Pulmonary artery endothelial cell (primary cell): Measurements from ENCODE around the gene NUP210. TPM values are rescaled to one million over a fixed set of nuclear protein-coding genes. Genes with fewer than 3 reads are reported as not detected.

Experiments used
- DNase-seq: peaks from one replicate; pipeline ENCODE4 v3.0.0-alpha.2; 2011; ENCODE audit warnings: low read depth, low spot score
- total RNA-seq: library from RNA; depleted of rRNA; stranded (reverse); fragments of >200 nt; gene quantifications from 2 replicates; pipeline ENCODE4 v1.2.3, GENCODE V29; 2014

The NUP210 gene
- total RNA-seq, 1 donor from 2014 or later, result 1.1 TPM

GRCh38 chr3:13276438-13277195 lies 143.5 kb downstream of the NUP210 start:
- no peak for DNase-seq

- DNase-seq, result no peak
Measured at GRCh38 chr3:13275376-13276005, 144.6 kb downstream of the NUP210 start.

- no peak for DNase-seq
Measured at GRCh38 chr3:13274551-13275332, 145.4 kb downstream of the NUP210 start.

- DNase-seq, result no peak
Measured at GRCh38 chr3:13274125-13274524, 146.0 kb downstream of the NUP210 start.

GRCh38 chr3:13273604-13274105 lies 146.5 kb downstream of the NUP210 start:
- no peak for DNase-seq

GRCh38 chr3:13272831-13273603 lies 147.1 kb downstream of the NUP210 start:
- DNase-seq, result no peak

- DNase-seq, result no peak
Measured at GRCh38 chr3:13269711-13270378, 150.3 kb downstream of the NUP210 start.

- no peak for DNase-seq
Measured at GRCh38 chr3:13268961-13269441, 151.1 kb downstream of the NUP210 start.

- no peak for DNase-seq
Measured at GRCh38 chr3:13268120-13268519, 152.0 kb downstream of the NUP210 start.

- no peak for DNase-seq
Measured at GRCh38 chr3:13266651-13267362, 153.3 kb downstream of the NUP210 start.

Other genes with a start within 250 kb of the NUP210 start
- gene HDAC11, start 60.0 kb upstream of the NUP210 start, total RNA-seq, result 9.3 and 11.1 TPM in 2 replicates
- 0.67 and 2.2 TPM in 2 replicates for gene FBLN2, start 128.8 kb upstream of the NUP210 start, total RNA-seq